CD4-positive, alpha-beta T cell treated with Interleukin-17A for 4 hours (primary cell): ENCODE results near the gene MCUB.
"Not testable (repeated sequence)": the region's sequence is repeated elsewhere in the genome, so short reads cannot be mapped to it uniquely, and the experiment has no call there.

Source experiments
- DNase-seq: peaks from one replicate; pipeline ENCODE4 v3.0.0-alpha.2; 2020; ENCODE audit warnings: mixed read lengths

MCUB gene, protein sequence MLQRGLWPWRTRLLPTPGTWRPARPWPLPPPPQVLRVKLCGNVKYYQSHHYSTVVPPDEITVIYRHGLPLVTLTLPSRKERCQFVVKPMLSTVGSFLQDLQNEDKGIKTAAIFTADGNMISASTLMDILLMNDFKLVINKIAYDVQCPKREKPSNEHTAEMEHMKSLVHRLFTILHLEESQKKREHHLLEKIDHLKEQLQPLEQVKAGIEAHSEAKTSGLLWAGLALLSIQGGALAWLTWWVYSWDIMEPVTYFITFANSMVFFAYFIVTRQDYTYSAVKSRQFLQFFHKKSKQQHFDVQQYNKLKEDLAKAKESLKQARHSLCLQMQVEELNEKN

DNA sequence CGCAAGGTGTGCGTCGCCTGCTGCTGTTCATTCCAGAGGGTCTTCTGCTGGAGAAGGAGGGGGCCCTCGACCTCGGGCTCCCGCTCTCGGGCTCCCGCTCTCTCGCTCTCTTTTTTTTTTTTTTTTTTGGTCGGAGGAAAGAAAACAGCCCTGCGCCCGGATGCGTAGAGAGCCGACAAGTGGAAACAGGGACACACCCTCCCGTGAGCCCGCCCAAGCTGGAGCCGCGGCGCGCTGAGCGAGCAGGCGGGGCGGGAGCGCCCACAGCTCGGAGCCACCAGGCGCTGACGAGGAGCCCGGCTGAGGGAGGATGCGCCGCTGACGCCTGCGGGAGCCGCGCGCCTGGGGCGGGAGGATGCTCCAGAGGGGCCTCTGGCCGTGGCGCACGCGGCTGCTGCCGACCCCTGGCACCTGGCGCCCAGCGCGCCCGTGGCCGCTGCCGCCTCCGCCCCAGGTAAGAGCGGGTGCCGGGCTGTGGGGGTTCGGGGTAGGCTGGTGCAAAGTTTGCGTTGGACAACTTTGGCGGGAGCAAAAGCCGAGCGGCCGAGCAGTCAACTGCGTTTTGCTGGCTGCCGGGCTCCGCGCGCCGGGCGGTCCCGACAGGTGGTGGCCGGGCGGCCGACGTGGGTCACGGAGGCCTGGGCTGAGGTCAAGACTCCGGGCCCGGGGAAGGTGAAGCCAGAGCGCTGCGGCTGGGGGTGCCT lies at the start of gene MCUB:
Gene MCUB (plus strand): TSS at position 264 of the 704 bp plus-strand sequence. CDS start 92 bp downstream, at position 356.
- DNase-seq: peak; percentile 93

DNA sequence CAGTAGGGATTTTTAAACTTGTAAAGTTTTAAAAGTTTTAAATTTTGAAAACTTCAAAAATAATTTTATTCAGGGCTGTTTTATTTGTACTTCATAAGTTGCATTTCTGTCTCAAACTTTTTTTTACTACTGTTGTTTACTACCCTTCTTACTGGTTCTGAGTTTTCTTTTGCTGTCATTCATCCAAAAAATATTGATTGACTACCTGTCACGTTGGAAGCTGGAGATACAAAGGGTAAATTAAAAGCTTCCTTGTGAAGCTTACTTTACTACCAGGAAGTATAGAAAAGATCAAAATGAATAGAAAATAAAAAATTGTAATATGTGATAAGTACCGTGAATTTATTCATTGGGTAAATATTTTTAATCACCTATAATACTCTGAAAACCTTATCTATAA lies 49.4 kb upstream of the MCUB start:
- no peak for DNase-seq

DNA sequence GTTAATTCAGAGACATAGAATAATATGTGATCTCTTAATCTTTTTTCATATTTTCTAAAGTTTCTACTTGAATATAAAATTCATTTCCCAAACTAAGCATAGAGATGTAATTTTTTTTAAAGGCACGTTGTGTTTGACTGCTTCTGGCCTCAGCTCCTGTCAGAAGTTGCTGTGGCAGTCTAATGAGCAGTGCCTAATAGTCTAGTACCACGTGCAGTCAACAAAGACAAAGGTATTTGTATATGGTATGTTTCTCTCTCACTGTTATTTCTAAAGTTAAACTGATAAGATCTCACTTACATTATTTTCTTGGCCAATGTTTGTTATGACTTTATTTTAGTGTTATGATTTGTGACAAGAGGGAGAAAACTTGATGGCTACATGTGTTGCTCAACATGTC lies 48.6 kb upstream of the MCUB start:
- DNase-seq: no peak

DNA sequence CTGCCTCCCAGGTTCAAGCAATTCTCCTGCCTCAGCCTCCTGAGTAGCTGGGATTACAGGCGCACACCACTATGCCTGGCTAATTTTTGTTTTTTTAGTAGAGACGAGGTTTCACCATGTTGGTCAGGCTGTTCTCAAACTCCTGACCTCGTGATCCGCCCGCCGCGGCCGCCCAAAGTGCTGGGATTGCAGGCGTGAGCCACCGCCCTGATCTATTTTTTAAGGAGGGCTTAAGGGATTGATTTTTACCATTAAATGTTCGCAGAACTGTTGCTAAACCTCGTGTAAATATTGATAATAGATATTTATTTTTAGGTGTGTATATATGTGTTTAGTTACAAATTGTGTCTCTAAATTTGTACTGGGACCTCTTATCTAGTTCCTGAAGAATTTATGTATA lies 46.7 kb upstream of the MCUB start:
- DNase-seq: not testable (repeated sequence)

DNA sequence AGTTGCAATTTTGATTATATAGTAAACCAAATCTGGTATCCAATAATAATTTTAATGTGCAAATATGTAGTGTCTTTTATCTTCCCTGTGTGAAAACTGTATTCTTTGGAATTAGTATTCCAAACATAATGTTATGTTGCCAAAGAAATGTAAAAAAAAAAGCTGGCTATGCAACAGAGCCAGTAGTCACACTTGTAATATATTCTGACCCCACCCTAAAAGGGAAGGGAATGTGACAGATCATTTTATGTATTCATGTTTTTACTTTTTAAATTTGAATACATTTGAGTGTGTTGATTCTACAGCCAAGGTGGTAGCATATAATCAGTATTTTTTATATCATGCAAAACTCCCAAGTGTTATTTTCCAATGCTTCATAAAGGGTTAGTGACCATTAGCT lies 27.9 kb upstream of the MCUB start:
- DNase-seq: no peak

DNA sequence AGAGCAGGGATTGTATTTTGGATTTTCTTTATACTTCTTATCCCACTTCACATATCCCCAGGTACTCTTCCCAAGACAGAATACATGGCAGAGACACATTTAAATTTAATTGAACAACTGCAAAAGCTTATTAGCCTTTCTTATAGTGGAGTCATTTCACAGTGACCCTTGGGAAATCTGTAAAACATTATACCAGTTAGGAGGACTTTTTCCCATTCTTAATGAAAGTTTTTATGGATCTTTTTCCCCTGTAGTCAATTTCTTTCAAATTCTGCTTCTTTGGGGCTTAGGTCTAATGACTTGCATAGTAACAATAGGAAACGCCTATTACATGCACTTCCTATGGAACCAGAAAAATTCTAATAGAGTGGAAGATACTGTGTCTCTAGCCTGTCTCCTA lies 14.6 kb upstream of the MCUB start:
- no peak for DNase-seq

DNA sequence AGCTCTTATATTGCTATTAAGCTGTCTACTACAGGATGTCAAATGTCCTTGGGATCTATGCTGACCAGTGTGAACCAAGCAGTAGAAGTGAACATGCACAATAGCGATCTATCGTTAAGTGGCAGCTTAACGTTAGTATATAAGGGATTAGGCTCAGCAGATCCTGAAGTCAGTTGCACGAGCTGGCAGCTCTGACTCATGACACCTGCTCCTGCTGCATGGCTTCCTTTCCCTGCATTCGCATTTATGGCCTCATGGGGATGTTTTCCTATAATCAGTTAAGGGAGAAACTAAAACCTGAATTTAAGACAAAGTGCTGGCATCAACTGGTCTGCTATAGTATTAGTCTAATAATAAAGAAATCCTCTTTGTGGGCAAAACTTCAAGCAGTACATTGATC lies 12.7 kb upstream of the MCUB start:
- DNase-seq: no peak

DNA sequence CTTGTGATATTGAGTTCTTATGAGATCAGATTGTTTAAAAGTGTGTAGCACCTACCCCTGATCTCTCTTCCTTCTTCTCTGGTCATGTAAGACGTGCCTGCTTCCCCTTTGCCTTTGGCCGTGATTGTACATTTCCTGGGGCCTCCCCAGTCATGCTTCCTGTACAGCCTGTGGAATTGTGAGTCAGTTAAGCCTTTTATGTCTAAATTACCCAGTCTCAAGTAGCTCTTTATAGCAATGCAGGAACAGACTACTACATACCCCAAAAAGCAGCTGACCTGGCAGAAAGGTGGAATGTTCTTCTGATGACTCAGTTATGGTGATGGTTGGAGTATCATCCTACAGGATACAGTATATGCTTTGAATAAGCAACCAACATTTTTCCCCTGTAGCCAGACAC lies 11.4 kb upstream of the MCUB start:
- peak; percentile 56 for DNase-seq

DNA sequence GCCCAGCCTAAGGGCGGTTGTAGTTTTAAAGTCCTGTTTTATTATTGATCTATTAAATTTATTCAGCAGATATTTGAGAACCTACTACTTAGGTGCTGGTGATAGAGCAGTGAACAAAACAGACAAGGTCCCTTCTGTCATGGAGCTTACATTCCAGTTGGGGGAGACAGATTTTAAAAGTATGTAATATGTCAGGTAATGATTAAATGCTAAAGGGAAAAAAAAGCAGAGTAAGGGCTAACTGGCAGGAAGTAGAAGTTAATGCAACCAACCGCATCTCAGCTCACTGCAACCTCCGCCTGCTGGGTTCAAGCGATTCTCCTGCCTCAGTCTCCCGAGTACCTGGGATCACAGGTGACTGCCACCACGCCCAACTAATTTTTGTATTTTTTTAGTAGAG lies 7.8 kb upstream of the MCUB start:
- no peak for DNase-seq

DNA sequence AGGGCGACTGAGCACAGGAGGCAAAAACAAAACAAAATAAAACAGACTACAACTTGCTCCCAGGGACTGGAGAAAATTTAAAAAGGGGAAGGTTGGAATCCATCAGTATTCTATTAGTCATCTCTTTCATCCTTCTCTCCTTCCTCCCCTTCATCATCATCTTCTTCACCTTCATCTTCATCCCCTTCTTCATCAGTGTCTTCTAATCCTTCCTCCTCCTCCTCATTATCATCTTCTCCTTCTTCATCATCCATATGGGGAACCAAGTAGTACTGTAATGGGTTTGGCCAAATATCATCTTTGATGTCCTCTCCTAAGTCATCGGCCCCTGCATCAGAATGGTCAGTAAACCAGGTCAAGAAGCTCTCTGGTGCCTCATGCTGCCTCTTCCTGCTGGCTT lies 6.9 kb upstream of the MCUB start:
- DNase-seq: no peak

DNA sequence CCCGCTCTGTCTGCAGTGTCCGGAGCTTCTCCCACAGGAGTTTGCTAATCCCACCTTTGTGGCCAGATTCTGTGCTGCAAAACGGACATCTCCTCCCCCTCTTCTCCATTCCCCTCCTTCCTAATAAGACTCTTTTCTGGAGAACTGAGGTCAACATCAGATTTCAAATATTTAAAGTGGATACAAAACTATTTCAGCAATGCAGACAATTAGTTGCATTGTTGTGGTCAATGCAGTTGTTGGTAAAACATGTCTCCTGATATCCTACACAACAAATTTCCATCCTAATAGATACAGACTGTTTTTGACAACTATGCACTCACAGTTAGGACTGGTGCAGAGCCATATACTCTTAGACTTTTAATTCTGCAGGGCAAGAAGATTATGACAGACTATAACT lies 5.1 kb upstream of the MCUB start:
- no peak for DNase-seq

DNA sequence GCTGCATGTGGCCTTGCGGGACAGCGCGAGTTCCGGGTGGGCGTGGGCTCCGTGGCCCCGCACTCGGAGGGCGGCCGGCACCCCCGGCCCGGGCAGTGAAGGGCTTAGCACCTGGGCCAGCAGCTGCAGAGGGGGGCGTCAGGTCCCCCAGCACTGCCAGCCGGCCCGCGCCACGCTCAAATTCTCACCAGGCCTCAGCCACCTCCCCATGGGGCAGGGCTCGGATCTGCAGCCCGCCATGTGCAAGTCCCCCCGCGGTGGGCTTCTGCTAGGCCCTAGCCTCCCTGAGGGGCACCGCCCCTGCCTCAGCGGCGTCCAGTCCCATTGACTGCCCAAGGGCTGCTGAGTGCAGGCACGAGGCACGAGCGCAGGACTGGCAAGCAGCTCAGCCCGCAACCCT lies 2.6 kb upstream of the MCUB start:
- no peak for DNase-seq

DNA sequence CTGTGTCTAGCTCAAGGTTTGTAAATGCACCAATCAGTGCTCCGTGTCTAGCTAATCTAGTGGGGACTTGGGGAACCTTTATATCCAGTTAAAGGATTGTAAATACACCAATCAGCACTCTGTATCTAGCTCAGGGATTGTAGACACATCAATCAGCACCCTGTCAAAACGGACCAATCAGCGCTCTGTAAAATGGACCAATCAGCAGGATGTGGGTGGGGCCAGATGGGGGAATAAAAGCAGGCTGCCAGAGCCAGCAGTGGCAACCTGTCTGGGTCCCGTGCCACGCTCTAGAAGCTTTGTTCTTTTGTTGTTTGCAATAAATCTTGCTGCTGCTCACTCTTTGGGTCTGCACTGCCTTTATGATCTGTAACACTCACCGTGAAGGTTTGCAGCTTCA lies 2.0 kb upstream of the MCUB start:
- peak; percentile 18 for DNase-seq

DNA sequence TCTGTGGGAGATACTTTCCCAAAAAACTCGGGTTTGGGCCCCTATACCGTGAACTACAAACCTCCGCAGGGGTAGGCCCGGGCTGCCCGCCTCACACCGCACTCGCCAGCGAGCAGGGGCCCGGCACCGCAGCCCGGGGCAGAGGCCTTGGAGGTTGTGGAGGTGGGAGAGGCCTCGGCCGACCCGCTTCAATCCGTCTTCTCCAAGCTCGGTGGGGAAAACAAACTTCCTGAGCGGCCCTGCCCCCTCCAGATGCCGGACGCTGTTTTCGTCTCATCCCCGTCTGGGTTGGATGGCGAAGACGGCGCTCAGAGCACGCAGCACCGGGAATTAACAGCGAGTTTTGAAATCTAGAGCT lies 442 bp upstream of the MCUB start:
- peak; percentile 60 for DNase-seq

DNA sequence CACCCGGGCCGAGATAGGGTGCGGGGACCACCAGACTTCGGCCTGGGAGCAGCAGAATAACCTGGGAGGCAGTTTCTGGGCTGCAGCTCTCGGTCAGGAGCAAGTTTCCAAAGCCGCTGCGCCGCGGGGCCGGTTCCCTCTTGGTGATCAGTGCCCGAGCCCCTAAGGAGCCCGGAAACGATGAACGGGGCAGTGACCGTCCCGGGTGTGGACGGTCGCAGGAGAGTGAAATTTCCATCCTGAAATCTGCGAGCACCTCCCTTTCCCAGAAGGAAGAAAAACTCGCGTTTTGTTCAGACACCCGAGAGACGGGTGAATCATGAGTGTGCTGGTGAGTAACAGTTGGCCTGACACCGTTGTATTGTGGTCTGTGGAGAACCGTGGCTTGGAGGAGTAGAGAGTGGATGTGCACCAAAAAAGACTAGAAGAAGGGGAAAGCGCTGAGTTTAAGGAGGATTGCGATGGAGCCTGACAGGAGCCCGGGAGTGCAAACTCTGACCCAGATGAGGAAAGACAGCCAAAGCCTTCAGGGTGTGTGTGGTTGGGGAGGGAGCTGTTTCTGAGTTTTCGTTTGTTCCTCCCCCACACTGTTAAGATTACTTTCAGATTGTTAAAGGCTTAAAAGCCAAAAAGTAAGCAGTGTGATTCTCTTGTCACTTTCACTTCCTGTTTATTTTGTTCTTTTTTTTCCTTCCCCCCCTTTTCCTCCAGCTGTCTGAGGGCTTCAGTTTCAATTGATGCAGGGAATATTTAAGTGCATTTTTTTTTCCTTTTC lies 828 bp downstream of the MCUB start:
- peak; percentile 69 for DNase-seq

DNA sequence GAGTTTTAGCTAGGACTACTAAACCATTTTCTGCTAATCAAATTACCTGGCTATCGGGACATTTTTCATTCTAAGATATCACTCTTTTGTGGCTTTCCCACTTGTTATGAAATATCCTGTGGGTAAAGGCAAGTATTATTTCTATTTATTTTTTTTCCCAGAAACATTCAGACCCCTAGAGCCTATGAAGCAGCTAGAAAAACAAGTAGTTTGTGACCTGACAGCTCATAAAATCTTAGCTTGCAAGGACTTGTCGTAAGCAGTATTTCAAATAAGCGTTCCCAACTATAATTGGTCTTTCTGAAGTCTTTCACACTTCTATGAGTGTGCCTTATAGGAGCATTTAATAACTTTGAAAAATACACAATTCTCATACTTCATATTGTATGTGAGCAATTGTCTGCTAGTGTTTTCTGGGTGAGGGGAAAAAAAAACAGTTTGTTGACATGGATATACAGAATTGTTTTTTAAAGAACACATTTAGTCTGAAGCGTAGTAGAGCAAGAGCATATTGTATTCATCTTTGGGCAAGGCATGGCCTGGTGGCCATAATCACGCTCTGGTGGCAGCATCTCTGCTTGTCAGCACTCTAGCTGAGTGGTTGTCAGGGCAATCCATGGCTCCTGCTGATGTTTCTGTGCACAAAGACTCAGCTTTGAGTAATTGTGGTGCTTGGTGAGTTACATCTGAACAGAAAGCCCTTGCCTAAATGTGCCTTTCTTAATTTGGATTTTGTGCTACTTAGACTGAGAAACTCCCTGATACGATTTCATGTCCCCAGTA lies 2.6 kb downstream of the MCUB start:
- DNase-seq: peak; percentile 21

DNA sequence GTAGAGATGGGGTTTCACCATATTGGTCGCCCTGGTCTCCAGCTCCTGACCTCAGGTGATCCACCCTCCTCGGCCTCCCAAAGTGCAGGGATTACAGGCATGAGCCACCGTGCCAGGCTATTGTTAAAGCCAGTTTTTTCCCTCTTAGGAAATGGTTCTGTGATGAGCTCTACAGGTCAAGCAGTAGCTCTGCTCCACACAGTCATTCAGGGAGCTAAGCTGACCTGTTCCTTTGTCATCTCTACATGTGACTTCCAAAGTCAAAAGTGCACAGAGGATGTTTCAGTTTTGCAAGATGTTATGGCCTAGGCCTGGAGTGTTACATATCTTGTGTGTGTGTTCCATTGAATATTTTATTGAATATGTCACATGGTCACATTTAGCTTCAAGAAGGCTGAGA lies 11.4 kb downstream of the MCUB start:
- DNase-seq: no peak

DNA sequence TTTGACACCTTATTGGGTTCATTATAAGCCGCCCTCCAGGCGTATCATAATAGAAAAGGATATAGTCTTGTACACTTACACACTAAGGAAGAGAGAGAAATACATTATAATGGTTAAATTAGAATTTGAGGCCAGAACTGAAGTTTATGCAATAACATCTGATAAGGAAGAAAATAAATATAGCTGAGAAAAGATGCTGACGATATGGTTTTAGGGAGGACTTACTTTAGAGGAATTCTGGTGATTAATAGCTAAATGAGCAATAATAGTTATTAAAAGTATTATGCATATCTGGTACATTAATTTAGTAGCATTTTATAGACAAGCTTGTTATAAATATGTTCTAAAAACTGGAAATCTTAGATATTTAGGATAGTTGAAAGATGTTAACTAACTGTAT lies 12.1 kb downstream of the MCUB start:
- DNase-seq: no peak

DNA sequence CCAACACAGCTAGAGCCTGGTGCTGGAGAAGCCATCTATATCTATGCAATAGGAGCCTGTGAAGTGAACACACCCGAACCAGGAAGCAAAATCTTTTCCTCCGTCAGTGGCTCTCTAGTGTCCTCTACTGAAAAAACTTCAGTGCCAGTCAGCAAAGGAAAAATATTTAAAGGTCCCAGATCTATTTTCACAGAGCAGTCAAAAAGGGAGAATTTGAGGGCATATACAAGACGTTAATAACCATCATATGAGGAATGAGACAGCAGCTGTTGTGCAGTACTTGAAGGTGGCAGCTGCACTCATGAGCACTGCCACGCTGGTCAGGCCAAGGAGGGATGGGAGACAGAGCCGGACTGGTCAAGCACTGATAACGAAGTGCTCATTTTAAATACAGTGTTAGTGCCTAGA lies 14.4 kb downstream of the MCUB start:
- peak; percentile 27 for DNase-seq

DNA sequence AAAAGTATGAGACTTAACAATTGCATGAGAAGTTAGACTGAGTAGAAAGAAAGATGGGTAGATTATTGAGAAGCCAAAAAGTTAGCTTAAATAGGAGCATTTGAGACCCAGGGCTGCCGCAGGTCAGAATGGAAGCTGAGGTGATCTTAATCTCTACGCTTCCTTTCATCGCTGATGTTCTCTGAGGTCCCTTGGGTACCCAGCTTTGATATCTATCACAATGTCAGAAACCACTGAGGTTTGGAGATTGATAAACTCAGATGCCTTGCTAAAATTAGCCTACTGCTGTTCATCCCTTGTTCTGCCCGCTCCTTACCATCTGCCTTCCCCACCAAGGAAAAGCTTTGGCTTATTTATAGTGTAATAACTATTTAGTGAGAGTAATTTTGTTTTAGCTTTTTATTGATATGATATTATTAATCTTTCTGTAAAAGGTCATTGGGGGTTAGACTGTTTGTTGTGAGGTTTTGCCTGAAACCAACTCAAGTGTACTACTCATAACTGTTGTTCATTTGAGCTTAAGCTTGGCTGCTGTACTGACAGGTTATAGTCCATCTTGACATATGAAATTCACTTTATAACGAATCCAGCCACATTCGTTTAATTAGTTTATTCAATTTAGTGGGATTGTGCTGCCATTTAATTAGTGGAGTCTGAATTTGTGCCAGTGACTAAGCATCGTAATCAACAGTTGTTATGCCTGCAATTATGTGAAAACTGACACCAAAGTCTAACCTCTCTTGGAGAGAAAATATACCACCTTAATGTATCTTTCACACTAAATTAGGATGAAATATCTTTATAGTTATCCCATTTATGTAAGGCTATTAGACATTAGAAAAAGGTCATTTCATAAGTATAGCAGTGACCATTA lies 15.1 kb downstream of the MCUB start:
- DNase-seq: no peak

DNA sequence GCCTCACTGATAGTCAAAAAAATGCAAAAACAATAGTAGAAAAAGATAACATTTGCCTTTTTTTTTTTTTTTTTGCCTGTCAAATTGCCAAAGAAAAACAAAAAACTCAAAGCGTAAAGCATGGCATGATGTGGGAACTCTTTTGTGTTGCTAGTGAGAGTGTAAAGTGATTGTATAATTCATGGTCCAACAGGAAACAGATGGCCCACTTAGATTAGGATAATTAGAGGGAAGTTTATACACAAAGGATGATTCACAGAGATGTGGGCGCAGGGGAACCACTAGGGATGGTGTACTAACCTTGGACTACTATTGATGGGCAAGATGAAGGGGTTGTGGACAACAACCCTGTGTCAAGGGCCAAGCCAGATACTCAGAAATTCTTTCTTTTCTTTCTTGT lies 16.4 kb downstream of the MCUB start:
- no peak for DNase-seq

DNA sequence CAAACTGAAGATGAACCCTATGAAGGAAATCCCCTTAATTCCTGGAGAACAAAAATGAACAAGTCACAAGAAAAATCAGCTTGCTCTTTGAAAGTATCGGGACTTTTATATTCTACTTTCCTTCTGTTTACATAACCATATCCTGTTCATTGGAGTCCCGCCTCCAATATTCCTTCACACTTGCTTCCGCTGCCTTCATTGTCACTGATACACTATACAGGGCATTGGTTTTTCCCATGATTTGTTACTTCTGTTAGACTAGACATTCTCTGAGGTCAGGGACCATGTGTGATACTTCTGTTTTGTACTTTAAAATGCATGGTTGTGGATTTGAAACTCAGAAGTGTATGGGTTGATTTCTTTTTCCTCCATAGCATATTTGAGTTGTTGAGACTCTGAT lies 18.8 kb downstream of the MCUB start:
- DNase-seq: no peak
